Lung microvascular endothelial cell (primary cell): ENCODE data around the gene SCNM1. TPM values are rescaled to one million over a fixed set of nuclear protein-coding genes. Genes with fewer than 3 reads are reported as not detected.
"Not testable (repeated sequence)": the region's sequence is repeated elsewhere in the genome, so short reads cannot be mapped to it uniquely, and the experiment has no call there.

Source experiments
- DNase-seq, 2 donors: peaks; one replicate each; pipeline versions ENCODE4 v3.0.0 to v3.0.0-alpha.2; 2010; ENCODE audit warnings: low read depth in 2 of 2
- total RNA-seq: library from RNA; depleted of rRNA; stranded (reverse); fragments of >200 nt; gene quantifications from 2 replicates; pipeline ENCODE4 v1.2.1, GENCODE V29; 2014

Gene SCNM1
- total RNA-seq, 1 donor from 2014 or later = 26.8 TPM

DNA sequence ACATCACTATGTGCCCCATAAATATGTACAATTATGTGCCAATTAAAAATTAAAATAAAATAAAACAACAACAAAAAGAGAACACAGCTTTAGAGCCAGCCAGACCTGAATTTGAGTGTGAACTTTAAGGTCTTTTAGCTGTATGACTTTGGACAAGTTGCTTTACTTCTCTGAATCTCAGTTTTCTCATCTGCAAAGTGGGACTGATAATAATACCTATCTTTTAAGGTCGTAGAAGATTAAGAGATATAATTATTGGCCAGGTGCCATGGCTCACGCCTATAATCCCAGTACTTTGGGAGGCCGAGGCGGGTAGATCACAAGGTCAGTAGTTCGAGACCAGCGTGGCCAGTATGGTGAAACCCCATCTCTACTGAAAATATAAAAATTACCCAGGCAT is 27.4 kb downstream of the SCNM1 start:
- no peak for DNase-seq

DNA sequence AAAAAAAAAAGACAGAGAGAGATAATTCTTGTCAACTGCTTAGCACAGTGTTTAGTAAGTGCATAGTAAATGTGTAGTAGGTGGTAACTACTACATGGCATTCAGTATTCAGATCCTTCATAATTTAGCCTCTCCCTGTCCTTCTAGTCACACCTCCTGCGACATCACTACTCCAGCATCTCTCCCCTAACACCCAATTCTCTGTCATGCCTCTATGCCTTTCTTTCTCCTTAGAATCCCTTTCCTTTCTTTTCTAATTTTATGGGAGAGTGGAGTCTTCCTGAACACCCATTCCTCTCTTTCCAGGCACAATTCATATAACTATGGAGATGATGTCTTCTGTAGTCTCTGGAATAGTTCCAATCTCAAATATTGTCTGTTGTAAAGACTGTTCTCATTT is 27.9 kb downstream of the SCNM1 start:
- DNase-seq = no peak

DNA sequence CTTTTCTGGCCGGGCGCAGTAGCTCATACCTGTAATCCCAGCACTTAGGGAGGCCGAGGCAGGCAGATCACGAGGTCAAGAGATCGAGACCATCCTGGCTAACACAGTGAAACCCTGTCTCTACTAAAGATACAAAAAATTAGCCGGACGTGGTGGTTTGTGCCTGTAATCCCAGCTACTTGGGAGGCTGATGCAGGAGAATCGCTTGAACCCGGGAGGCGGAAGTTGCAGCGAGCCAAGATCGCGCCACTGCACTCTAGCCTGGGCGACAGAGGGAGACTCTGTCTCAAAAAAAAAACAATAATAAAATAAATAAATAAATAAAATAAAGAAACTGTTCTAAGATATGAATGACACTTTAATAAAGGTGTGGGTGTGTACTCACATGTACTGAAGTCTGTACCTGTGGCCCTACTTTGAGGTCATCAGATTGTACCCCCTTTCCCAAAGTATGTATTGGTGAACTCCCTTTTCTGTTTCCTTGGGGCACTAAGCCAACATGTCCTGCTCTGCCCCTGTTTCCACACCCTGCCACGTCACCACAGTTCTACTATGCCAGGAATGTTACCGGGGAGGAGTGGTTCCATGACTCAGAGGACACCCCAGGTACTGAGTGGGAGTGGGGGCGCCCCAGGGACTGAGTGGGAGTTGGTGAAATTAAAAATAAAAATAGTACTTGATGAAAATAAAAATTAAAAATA is 29.1 kb downstream of the SCNM1 start:
- DNase-seq = peak; percentile 72 to 80

DNA sequence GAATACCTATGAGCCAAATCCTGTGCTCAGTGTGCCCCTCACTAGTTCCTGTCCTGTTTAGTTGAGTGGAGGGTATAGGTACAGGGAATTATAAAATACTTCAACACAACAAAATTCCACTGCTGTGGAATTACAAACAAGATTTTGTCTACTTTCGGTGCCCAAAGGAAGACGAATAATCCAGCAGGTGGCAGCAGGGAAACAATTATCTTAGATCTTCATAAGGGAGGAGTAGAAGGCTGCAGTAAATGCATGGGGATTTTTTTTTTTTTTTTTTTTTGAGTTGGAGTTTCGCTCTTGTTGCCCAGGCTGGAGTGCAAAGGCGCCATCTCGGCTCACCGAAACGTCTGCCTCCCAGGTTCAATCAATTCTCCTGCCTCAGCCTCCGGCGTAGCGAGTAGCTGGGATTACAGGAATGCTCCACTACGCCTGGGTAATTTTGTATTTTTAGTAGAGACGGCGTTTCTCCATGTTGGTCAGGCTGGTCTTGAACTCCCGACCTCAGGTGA is 30.4 kb downstream of the SCNM1 start:
- DNase-seq = peak; percentile 89

DNA sequence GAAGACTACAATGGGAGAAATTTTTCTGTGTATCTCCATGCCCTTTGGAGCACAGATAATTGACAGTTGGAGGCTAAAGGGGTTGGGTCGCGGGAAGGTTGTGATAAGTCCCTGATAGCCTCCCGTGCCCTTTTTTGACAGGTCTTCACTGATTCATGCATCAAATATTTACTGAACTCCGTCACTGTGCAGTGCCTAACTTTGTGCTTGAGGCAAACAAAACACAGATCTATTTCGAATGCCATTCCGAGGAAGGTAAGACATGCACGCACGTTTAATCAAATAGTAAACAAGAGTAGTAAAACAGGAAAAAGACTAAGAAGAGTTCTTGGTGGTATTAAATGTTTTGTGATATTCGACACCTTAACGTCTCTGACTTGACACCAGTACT is 31.9 kb downstream of the SCNM1 start:
- DNase-seq = no peak

DNA sequence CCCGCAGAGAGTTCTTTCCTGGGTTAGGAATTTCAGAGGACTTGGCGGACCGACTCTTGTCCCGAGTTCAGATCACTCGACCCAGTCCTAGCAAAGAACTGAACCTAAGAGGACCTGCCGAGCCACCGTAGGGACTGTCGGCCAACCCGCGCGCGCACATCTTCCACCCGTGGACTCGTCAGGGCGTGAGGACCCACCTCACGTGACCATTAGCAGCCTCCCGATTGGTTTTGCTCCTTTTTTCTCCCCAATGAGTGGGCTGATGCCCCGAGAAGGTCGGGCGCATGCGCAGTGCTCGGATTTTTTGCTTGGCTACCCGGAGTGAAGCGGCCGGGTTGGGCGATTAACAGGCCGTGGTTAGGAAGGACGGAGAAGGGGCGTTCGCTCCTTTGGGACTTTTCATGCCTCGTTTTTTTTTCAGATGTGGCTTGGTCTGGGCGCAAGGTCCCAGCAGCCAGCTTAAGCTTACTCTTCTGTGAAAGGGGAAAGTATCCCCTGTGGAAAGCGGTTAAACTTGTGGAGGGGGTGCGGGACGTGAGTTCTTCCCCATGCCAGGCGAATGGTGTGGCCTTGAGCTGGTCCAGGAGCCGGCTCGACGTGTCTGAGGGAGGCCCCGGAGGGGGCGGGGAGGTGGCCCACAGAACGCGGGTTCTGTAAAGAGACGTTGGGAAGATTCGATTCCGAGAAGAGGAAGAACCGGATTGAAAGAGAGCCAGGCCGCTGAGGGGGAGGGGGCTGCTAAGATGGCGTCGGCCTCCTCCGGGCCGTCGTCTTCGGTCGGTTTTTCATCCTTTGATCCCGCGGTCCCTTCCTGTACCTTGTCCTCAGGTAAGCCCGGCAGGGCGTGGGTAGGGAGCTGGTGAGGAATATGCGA is 32.5 kb downstream of the SCNM1 start, which contains the start of gene PIP5K1A:
TSS of gene PIP5K1A (plus strand) at position 299 of the 874 bp plus-strand sequence. CDS start at position 744, 445 bp downstream.
- DNase-seq = peak; percentile 98 to 99

DNA sequence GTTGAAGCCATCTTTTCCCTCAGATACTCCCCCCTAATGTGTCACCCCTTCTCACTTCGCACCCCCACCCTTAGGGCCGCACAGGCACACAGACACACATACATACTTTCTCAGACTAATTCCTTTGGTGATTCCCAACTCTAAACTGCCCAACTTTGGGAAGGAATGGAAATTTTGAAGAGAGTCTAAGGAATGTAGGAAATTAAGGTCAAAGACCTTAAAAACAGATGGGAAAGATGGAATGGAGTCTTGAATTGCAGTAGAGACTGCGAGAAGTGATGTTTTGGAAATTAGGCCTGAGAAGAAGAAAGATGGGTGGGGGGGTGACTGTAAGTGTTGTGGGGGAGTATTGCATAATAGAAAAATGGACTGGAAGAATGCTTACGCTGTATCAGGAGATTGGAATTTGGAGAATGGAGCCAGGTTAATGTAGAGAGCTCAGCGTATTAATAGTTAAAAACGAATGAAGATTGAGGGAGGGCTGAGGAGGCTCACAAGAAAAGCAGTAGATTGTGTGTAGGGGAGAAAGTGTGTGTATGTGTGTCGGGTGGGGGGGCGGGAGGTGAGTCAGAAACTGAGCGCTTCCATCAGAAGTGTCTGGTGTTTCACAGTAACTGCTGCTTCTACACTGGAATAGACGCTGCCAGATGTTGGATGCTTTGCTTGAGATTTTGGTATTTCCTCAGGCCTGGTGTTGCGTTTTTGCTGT is 34.1 kb downstream of the SCNM1 start:
- peak; percentile 34 to 61 for DNase-seq

DNA sequence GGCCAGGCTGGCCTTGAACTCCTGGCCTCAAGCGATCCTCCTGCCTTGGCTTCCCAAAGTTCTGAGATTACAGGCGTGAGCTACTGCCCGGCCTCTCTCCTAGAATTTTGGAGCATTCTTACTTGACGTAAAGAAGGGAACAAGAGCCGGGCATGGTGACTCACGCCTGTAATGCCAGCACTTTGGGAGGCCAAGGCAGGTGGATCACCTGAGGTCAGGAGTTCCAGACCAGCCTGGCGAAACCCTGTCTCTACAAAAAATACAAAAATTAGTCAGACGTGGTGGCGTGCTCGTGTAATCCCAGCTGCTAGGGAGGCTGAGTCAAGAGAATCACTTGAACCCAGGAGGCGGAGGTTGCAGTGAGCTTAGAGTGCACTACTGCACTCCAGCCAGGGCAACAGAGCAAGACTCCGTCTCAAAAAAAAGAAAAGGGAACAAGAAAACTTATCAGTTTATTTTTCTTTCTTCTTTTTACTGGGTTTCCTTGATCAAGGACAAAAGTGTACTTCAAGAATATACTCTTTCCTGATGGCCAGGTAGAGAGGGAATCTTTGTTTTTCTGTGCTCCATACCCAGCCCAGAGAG is 39.5 kb downstream of the SCNM1 start:
- not testable (repeated sequence) for DNase-seq

DNA sequence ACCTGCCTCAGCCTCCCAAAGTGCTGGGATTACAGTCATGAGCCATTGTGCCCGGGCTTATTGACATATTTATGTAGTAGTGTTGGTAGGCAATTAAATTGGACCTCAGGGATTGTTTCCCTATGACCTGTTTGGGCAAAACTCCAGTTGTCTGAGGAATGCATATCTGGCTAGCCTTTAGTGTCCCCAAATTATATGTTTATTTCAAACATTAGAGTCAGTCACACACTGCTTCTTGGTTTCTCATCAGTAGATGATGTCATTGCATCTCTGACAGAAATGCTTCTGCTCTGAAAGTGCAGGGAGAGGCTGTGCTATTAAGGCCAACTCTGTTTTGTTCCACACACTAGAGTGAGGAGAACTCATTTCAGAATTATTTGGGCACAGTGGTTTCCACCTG is 44.9 kb downstream of the SCNM1 start:
- peak in 1 of 2 donors; percentile 37 for DNase-seq

DNA sequence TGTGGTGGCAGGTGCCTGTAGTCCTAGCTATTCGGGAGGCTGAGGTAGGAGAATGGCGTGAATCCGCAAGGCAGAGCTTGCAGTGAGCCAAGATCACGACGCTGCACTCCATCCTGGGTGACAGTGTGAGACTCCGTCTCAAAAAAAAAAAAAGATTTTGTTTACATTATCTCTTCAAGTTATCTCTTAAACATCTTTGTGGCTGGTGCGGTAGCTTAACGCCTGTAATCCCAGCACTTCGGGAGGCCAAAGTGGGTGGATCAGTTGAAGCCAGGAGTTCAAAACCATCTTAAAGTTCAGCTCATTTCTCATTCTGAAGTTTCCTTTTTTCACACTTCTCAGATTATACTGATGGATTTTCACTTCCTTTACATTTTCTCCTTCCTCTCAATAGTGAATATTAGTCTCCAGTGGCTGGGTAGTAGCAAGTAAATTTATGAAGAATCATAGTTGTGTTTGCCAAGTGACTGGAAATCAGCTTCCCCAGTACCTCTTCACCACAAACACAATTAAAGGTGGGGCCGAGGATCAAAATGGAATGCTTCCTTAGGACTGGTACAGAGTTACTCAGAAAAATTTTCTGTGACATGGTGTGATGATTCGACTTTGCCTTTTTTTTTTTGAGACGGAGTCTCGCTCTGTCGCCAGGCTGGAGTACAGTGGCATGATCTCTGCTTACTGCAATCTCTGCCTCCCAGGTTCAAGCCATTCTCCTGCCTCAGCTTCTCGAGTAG is 46.2 kb downstream of the SCNM1 start:
- DNase-seq = no peak

DNA sequence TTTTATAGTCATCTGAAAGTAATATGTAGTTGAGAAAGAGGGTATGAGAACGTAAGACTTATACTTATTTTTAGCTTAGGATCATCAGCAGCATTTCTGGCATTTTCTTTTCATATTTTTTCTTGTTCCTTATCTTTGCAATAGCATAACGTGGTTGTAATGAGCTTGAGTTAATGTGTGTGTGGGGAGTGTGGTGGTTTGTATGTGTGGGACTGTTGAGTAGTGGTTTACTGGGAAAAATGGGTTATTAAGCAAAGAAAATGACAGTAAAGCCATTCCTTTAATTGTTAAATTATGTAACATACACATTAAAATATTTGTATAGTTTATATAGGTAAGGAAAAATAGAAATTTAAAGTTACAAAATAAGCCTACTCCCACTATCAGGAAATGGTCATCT is 47.6 kb downstream of the SCNM1 start:
- DNase-seq = no peak

Other genes starting within 250 kb of the SCNM1 start
- 21.1 and 28.6 TPM in 2 replicates for gene SETDB1, start 239.8 kb upstream of the SCNM1 start, total RNA-seq
- 66.7 and 97.4 TPM in 2 replicates for gene CERS2, start 191.3 kb upstream of the SCNM1 start, total RNA-seq
- gene ANXA9, start 183.9 kb upstream of the SCNM1 start, total RNA-seq = not detected in 2 replicates
- gene MINDY1, start 159.2 kb upstream of the SCNM1 start, total RNA-seq = 7.6 and 9.9 TPM in 2 replicates
- 3.5 and 5.6 TPM in 2 replicates for gene PRUNE1, start 157.7 kb upstream of the SCNM1 start, total RNA-seq
- under 0.01 and 0.20 TPM in 2 replicates for gene BNIPL, start 129.6 kb upstream of the SCNM1 start, total RNA-seq
- gene C1orf56, start 118.4 kb upstream of the SCNM1 start, total RNA-seq = 0.79 and 0.87 TPM in 2 replicates
- gene CDC42SE1, start 106.5 kb upstream of the SCNM1 start, total RNA-seq = 40.5 and 54.8 TPM in 2 replicates
- 1.4 and 2.8 TPM in 2 replicates for gene MLLT11, start 105.7 kb upstream of the SCNM1 start, total RNA-seq
- 3.3 and 5.4 TPM in 2 replicates for gene GABPB2, start 95.4 kb upstream of the SCNM1 start, total RNA-seq
- gene SEMA6C, start 19.5 kb upstream of the SCNM1 start, total RNA-seq = 4.8 and 12.7 TPM in 2 replicates
- 0.20 TPM in 1 of 2 replicates, not detected in the other for gene TNFAIP8L2, start 9.5 kb upstream of the SCNM1 start, total RNA-seq
- gene LYSMD1, start 242 bp upstream of the SCNM1 start, total RNA-seq = 2.0 and 5.0 TPM in 2 replicates
- not detected in 2 replicates for gene TMOD4, start 9.8 kb downstream of the SCNM1 start, total RNA-seq
- gene VPS72, start 24.1 kb downstream of the SCNM1 start, total RNA-seq = 33.6 and 40.5 TPM in 2 replicates
- gene PIP5K1A, start 32.4 kb downstream of the SCNM1 start, total RNA-seq = 30.1 and 39.1 TPM in 2 replicates
- 182 and 185 TPM in 2 replicates for gene PSMD4, start 88.6 kb downstream of the SCNM1 start, total RNA-seq
- 5.7 and 7.1 TPM in 2 replicates for gene ZNF687, start 116.2 kb downstream of the SCNM1 start, total RNA-seq
- gene PI4KB, start 161.3 kb downstream of the SCNM1 start, total RNA-seq = 27.9 and 33.3 TPM in 2 replicates
- gene RFX5, start 181.1 kb downstream of the SCNM1 start, total RNA-seq = 32.9 and 38.3 TPM in 2 replicates
- 0.40 and 3.1 TPM in 2 replicates for gene SELENBP1, start 206.6 kb downstream of the SCNM1 start, total RNA-seq
- gene PSMB4, start 233.4 kb downstream of the SCNM1 start, total RNA-seq = 360 and 367 TPM in 2 replicates